H1 (cell line): ENCODE results near the gene NIPAL4. TPM values are rescaled to one million over a fixed set of nuclear protein-coding genes. Genes with fewer than 3 reads are reported as not detected.

Experiments used
- CTCF ChIA-PET: fragments of 300-600 bp; sonication (Branson Sonifier 250); formaldehyde crosslinking; loops from one replicate; lab custom pipeline; 2021; ENCODE audit not compliant: partially characterized antibody; lab: Charles Lee
- POLR2A ChIA-PET: fragments of 300-600 bp; sonication (Branson Sonifier 250); formaldehyde crosslinking; loops from one replicate; lab custom pipeline; 2021; ENCODE audit warnings: inconsistent platforms; ENCODE audit not compliant: partially characterized antibody; lab: Charles Lee
- DNase-seq, 2 experiments: peaks; one replicate each; pipeline versions ENCODE4 v3.0.0 to v3.0.0-alpha.2; 2010 to 2022; ENCODE audit warnings: low spot score in 2 of 2, low read depth in 1 of 2, mixed read lengths in 1 of 2
- FAIRE-seq: peaks from 2 replicates; lab custom pipeline; 2011; peaks lifted over from hg19 to GRCh38; lab: Jason Lieb, UNC
- H2AFZ ChIP-seq: 2 replicates; pipeline ENCODE4 v1.8.1; 2012; ENCODE audit warnings: low read length, inconsistent platforms
- H2AK5ac ChIP-seq: 2 replicates; pipeline ENCODE4 v1.6.1; 2013; ENCODE audit warnings: low read depth, low read length
- H2BK120ac ChIP-seq: replicated peaks from 2 replicates; pipeline ENCODE3; 2013; ENCODE audit warnings: low read depth, low read length, inconsistent platforms
- H2BK12ac ChIP-seq: 2 replicates; pipeline ENCODE4 v1.6.1; 2013; ENCODE audit warnings: low read depth, low read length
- H2BK15ac ChIP-seq: 2 replicates; pipeline ENCODE4 v1.6.1; 2013; ENCODE audit warnings: low read length
- H2BK20ac ChIP-seq: 2 replicates; pipeline ENCODE4 v1.6.1; 2013; ENCODE audit warnings: low read length
- H2BK5ac ChIP-seq: 2 replicates; pipeline ENCODE4 v1.6.1; 2013; ENCODE audit warnings: low read depth, low read length
- H3K14ac ChIP-seq: 2 replicates; pipeline ENCODE4 v1.6.1; 2013; ENCODE audit warnings: inconsistent platforms; ENCODE audit not compliant: insufficient read length
- H3K18ac ChIP-seq: 2 replicates; pipeline ENCODE4 v1.6.1; 2013; ENCODE audit warnings: low read length; ENCODE audit errors: extremely low read depth
- H3K23ac ChIP-seq: 2 replicates; pipeline ENCODE4 v1.6.1; 2013; ENCODE audit warnings: inconsistent platforms; ENCODE audit not compliant: insufficient read length
- H3K23me2 ChIP-seq: 2 replicates; pipeline ENCODE4 v1.6.1; 2013; ENCODE audit warnings: low read depth, low read length
- H3K27ac ChIP-seq: 2 replicates; pipeline ENCODE4 v1.6.1; 2011; ENCODE audit warnings: low read depth, low read length, inconsistent platforms
- H3K27me3 ChIP-seq, 4 experiments: replicated peaks in 1 of 4; 1 replicate in 1 of 4; 2 replicates in 3 of 4; pipeline versions ENCODE4 v1.6.1 to v1.8.1; 2011 to 2013; ENCODE audit warnings: low read length in 3 of 4, mild to moderate bottlenecking in 3 of 4, inconsistent platforms in 2 of 4, mixed read lengths in 2 of 4, moderate library complexity in 1 of 4; ENCODE audit not compliant: control insufficient read depth in 3 of 4, insufficient read depth in 3 of 4; ENCODE audit errors: extremely low read depth in 1 of 4
- H3K36me3 ChIP-seq, 4 experiments: 2 replicates each; pipeline versions ENCODE4 v1.6.1 to v1.8.1; 2011 to 2013; ENCODE audit warnings: mild to moderate bottlenecking in 4 of 4, low read length in 3 of 4, moderate library complexity in 2 of 4, control low read depth in 1 of 4, inconsistent platforms in 1 of 4; ENCODE audit not compliant: insufficient read depth in 4 of 4, control insufficient read depth in 2 of 4
- H3K4ac ChIP-seq: replicated peaks from 2 replicates; pipeline ENCODE3; 2013; ENCODE audit warnings: low read length, low read depth, mixed read lengths, inconsistent platforms; ENCODE audit not compliant: insufficient read length
- H3K4me1 ChIP-seq, 4 experiments: replicated peaks in 1 of 4; 1 replicate in 1 of 4; 2 replicates in 3 of 4; pipeline versions ENCODE4 v1.6.1 to v1.8.1; 2011 to 2013; ENCODE audit warnings: low read length in 3 of 4, inconsistent platforms in 2 of 4, mixed read lengths in 1 of 4; ENCODE audit not compliant: insufficient read depth in 4 of 4, control insufficient read depth in 3 of 4
- H3K4me2 ChIP-seq, 2 experiments: 2 replicates each; pipeline versions ENCODE4 v1.6.1 to v1.8.1; 2011 to 2013; ENCODE audit warnings: low read depth in 2 of 2, low read length in 2 of 2, control low read depth in 1 of 2, inconsistent platforms in 1 of 2, mild to moderate bottlenecking in 1 of 2; ENCODE audit not compliant: insufficient read depth in 1 of 2
- H3K4me3 ChIP-seq, 4 experiments: fragments of 200-600, 300-600 bp in 1 of 4; sonication (generic), shearing (Covaris generic), sonication (Bioruptor Twin) in 1 of 4; 2 replicates each; pipeline versions ENCODE4 v1.5.1 to v1.8.1; 2011 to 2016; ENCODE audit warnings: low read length in 4 of 4, low read depth in 3 of 4, control low read depth in 2 of 4, inconsistent platforms in 2 of 4, mild to moderate bottlenecking in 2 of 4, mixed read lengths in 1 of 4, moderate library complexity in 1 of 4; ENCODE audit not compliant: insufficient read depth in 2 of 4; ENCODE audit errors: extremely low read depth in 1 of 4
- H3K56ac ChIP-seq: replicated peaks from 2 replicates; pipeline ENCODE3; 2013; ENCODE audit warnings: low read depth, mild to moderate bottlenecking, mixed read lengths, low read length, inconsistent platforms; ENCODE audit not compliant: insufficient read length
- H3K79me1 ChIP-seq: 2 replicates; pipeline ENCODE4 v1.6.1; 2013; ENCODE audit warnings: low read depth, low read length, control low read depth
- H3K79me2 ChIP-seq, 2 experiments: 2 replicates each; pipeline versions ENCODE4 v1.6.1 to v1.8.1; 2012 to 2013; ENCODE audit warnings: low read length in 2 of 2, mild to moderate bottlenecking in 2 of 2, inconsistent platforms in 1 of 2; ENCODE audit not compliant: insufficient read depth in 2 of 2, control insufficient read depth in 1 of 2
- H3K9ac ChIP-seq, 4 experiments: replicated peaks in 1 of 4; 1 replicate in 1 of 4; 2 replicates in 3 of 4; pipeline versions ENCODE4 v1.6.1 to v1.8.1; 2011 to 2013; ENCODE audit warnings: low read depth in 3 of 4, low read length in 3 of 4, control low read depth in 2 of 4, mild to moderate bottlenecking in 2 of 4, moderate library complexity in 2 of 4, inconsistent platforms in 1 of 4; ENCODE audit errors: extremely low read depth in 1 of 4
- H3K9me3 ChIP-seq, 2 experiments: 2 replicates each; pipeline versions ENCODE4 v1.6.1 to v1.8.1; 2012 to 2013; ENCODE audit warnings: mild to moderate bottlenecking in 2 of 2, moderate library complexity in 2 of 2, control low read depth in 1 of 2, inconsistent platforms in 1 of 2, low read depth in 1 of 2, low read length in 1 of 2, mixed read lengths in 1 of 2; ENCODE audit not compliant: insufficient read depth in 2 of 2
- H4K20me1 ChIP-seq, 2 experiments: replicated peaks in 1 of 2; 2 replicates each; pipeline versions ENCODE3 to v1.8.1; 2011 to 2013; ENCODE audit warnings: inconsistent platforms in 2 of 2, low read length in 2 of 2, mild to moderate bottlenecking in 1 of 2; ENCODE audit not compliant: insufficient read depth in 2 of 2, control insufficient read depth in 1 of 2
- H4K5ac ChIP-seq: 2 replicates; pipeline ENCODE4 v1.6.1; 2013; ENCODE audit warnings: low read length, low read depth, mixed read lengths, inconsistent platforms; ENCODE audit not compliant: insufficient read length
- H4K8ac ChIP-seq: 2 replicates; pipeline ENCODE4 v1.8.0; 2013; ENCODE audit warnings: mild to moderate bottlenecking, moderate library complexity, low read length, inconsistent platforms; ENCODE audit not compliant: insufficient read depth; ENCODE audit errors: extremely low read depth
- H4K91ac ChIP-seq: replicated peaks from 2 replicates; pipeline ENCODE3; 2013; ENCODE audit warnings: low read length, mixed read lengths, inconsistent platforms; ENCODE audit not compliant: insufficient read length
- PHF8 ChIP-seq: fragments of 200-600 bp; sonication (generic); conservative IDR thresholded peaks from 2 replicates; pipeline ENCODE4 v1.7.1; 2012; ENCODE audit warnings: low read depth, mild to moderate bottlenecking, inconsistent platforms, low read length, moderate library complexity
- SIRT6 ChIP-seq: IDR thresholded peaks from one replicate; pipeline ENCODE4 v1.7.1; 2012; ENCODE audit warnings: low read length, inconsistent platforms
- WGBS, 2 experiments: shearing (Covaris generic) in 1 of 2; methylation state at CpG; one replicate each; pipeline versions ENCODE4 v1.1.6 to v1.1.7; 2013 to 2015; ENCODE audit warnings: low lambda C conversion rate in 2 of 2, mixed read lengths in 2 of 2, inconsistent platforms in 1 of 2, low coverage in 1 of 2, missing lambda C conversion rate in 1 of 2; ENCODE audit not compliant: insufficient replicate concordance in 2 of 2, insufficient coverage in 1 of 2, insufficient read length in 1 of 2; ENCODE audit errors: extremely low coverage in 1 of 2, missing lambda C conversion rate in 1 of 2; 5-methylcytosine and 5-hydroxymethylcytosine counted together
- polyA plus RNA-seq, 7 experiments: library from polyadenylated mRNA; depleted of rRNA in 3 of 7; stranded (reverse) in 5 of 7; unstranded in 2 of 7; fragments of >200 nt in 5 of 7; fragments of 200-250 nt in 2 of 7; gene quantifications; 1 replicate in 5 of 7; 2 replicates in 1 of 7; 4 replicates in 1 of 7; pipeline versions ENCODE4 v1.2.1 to v1.2.3, GENCODE V29; 2011 to 2013; ENCODE audit warnings: missing spikeins in 2 of 7, mixed read lengths in 2 of 7
- total RNA-seq: library from RNA; stranded (reverse); fragmentation: NEBNext Ultra II Directional; extraction: Animal tissue kit (Norgen Biotek cat#: 25700); gene quantifications from 2 replicates; pipeline ENCODE4 v1.2.1, GENCODE V29; 2021

The NIPAL4 gene
- total and polyA plus RNA-seq, 2 of the 8 experiments (the other 6 are each of a cell fraction or from before 2014, with no cell fraction given): 0.09 to 0.20 TPM

DNA sequence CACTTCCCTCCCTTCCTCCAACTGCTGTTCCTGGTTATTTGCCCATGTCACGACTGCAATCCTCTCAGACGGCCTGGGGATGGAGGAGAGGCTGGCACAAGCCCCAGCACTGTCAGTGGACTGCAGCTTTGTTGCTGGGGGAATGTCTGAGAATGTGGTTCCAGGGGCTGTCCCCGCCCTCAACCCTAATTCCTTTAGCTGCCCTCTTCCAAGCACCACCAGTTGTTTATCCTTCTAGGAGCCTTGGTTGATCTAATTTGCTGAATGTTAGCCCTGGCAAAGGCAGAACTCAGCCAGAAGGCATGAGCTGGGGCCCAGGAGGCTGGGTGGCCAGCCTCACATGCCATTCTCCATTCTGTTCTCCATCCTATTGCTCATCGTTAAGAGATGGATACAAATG, 64.0 kb downstream of the NIPAL4 start:
- FAIRE-seq (no peak), DNase-seq (no peak)
- Histone ChIP-seq H2BK15ac (no peak overlapping the region), H4K8ac (no peak overlapping the region), H3K4me2 (no peak overlapping the region), H4K91ac (no peak overlapping the region), H3K4me1 (0 out of 7 replicates have a peak, but pooled peaks cover 0 to 2% (median 0%) of the 10 kb centered on the region in 4 experiments), H3K9ac (no peak overlapping the region), H2BK5ac (no peak overlapping the region), H2BK20ac (no peak overlapping the region), H3K36me3 (no peaks in the 10 kb centered on the region), H3K9me3 (no peaks in the 10 kb centered on the region), H3K79me1 (no peaks in the 10 kb centered on the region), H2BK12ac (no peak overlapping the region), H3K4me3 (no peak overlapping the region), H3K14ac (no peak overlapping the region), H3K79me2 (no peaks in the 10 kb centered on the region), H4K5ac (no peak overlapping the region), H3K18ac (no peak overlapping the region), H3K27ac (no peak overlapping the region), H3K23ac (no peak overlapping the region), H3K56ac (no peak overlapping the region), H2AK5ac (no peak overlapping the region), H3K23me2 (no peaks in the 10 kb centered on the region), H3K4ac (no peak overlapping the region), H3K27me3 (no peaks in the 10 kb centered on the region), H2BK120ac (no peak overlapping the region), H4K20me1 (no peaks in the 10 kb centered on the region), H2AFZ (no peak overlapping the region)
- no peak for TF ChIP-seq SIRT6
- TF ChIP-seq PHF8: no peak
- ChIA-PET CTCF (interaction anchor here (0.7 to 1.9 kb wide), 4 partner anchors 10 to 219 kb away, joined by 3 to 5 read pairs (median 4); partner anchors contain the start of gene LSM11), POLR2A (no interaction called here)
- 93% methylated on average over 4 of the region's 4 CpGs; no CpG with 5 or more reads in 1 of the 2 experiments for WGBS, 2 experiments

Other genes with a start within 250 kb of the NIPAL4 start
- 80.6 and 85.3 TPM in 2 replicates for gene CYFIP2, start 194.1 kb upstream of the NIPAL4 start, total RNA-seq
- gene CYFIP2, start 194.1 kb upstream of the NIPAL4 start, polyA plus RNA-seq (2011; rRNA removed): 45.1 and 60.6 TPM in 2 replicates
- gene ADAM19, start 115.6 kb downstream of the NIPAL4 start, total RNA-seq: 21.4 and 22.7 TPM in 2 replicates
- 6.5 and 7.3 TPM in 2 replicates for gene ADAM19, start 115.6 kb downstream of the NIPAL4 start, polyA plus RNA-seq (2011; rRNA removed)
- gene SOX30, start 192.2 kb downstream of the NIPAL4 start, total RNA-seq: not detected in 2 replicates
- gene SOX30, start 192.2 kb downstream of the NIPAL4 start, polyA plus RNA-seq (2011; rRNA removed): 0.24 and 0.35 TPM in 2 replicates
- gene C5orf52, start 211.3 kb downstream of the NIPAL4 start, total RNA-seq: not detected in 2 replicates
- not detected in 2 replicates for gene C5orf52, start 211.3 kb downstream of the NIPAL4 start, polyA plus RNA-seq (2011; rRNA removed)